Esophagus muscularis mucosa (tissue), 4 donors: Measurements from ENCODE around the gene ASXL2. TPM values are rescaled to one million over a fixed set of nuclear protein-coding genes. Genes with fewer than 3 reads are reported as not detected.

Experiments used
- DNase-seq: peaks from one replicate; pipeline ENCODE4 v3.0.0-alpha.2; 2017; ENCODE audit errors: extremely low spot score
- H3K27ac ChIP-seq, 4 donors: fragments of 200-600 bp; sonication (generic); replicated peaks in 1 of 4; 1 replicate in 3 of 4; 2 replicates in 1 of 4; pipeline ENCODE4 v1.5.1; 2016 to 2019; ENCODE audit warnings: mild to moderate bottlenecking in 1 of 4
- H3K27me3 ChIP-seq, 4 donors: fragments of 200-600 bp; sonication (generic); one replicate each; pipeline versions ENCODE4 v1.5.1 to v1.6.0; 2016 to 2019
- H3K36me3 ChIP-seq, 4 donors: fragments of 200-600 bp; sonication (generic); one replicate each; pipeline ENCODE4 v1.5.1; 2016 to 2019
- H3K4me1 ChIP-seq, 4 donors: fragments of 200-600 bp; sonication (generic); one replicate each; pipeline ENCODE4 v1.5.1; 2016 to 2019
- H3K4me3 ChIP-seq, 4 donors: fragments of 200-600 bp; sonication (generic); 1 replicate in 2 of 4; 2 replicates in 2 of 4; pipeline ENCODE4 v1.5.1; 2016 to 2019; ENCODE audit warnings: mild to moderate bottlenecking in 4 of 4, moderate library complexity in 1 of 4
- H3K9me3 ChIP-seq, 4 donors: fragments of 200-600 bp; sonication (generic); 1 replicate in 3 of 4; 2 replicates in 1 of 4; pipeline ENCODE4 v1.5.1; 2016 to 2019
- CTCF ChIP-seq, 3 experiments: fragments of 200-600 bp in 2 of 3; fragments of 450-650 bp in 1 of 3; sonication (generic) in 2 of 3; IDR thresholded peaks; one replicate each; pipeline ENCODE4 v1.5.1; 2017 to 2019; ENCODE audit warnings: antibody characterized with exemption in 3 of 3, mild to moderate bottlenecking in 2 of 3, moderate library complexity in 1 of 3
- EP300 ChIP-seq: sonication (generic); formaldehyde crosslinking; IDR thresholded peaks from one replicate; pipeline ENCODE4 v1.6.1; 2017; ENCODE audit warnings: antibody characterized with exemption
- POLR2A ChIP-seq: fragments of 450-650 bp; IDR thresholded peaks from one replicate; pipeline ENCODE4 v1.6.1; 2017; ENCODE audit warnings: antibody characterized with exemption, moderate library complexity, mild to moderate bottlenecking, low read depth
- POLR2AphosphoS5 ChIP-seq, 2 donors: sonication (generic); formaldehyde crosslinking; IDR thresholded peaks; one replicate each; pipeline ENCODE4 v1.6.1; 2017; ENCODE audit warnings: antibody characterized with exemption in 2 of 2
- WGBS: methylation state at CpG from one replicate; pipeline ENCODE4 v1.1.5; 2018; 5-methylcytosine and 5-hydroxymethylcytosine counted together
- intact Hi-C: fragments of 100-400 bp; cut with DNase I; formaldehyde crosslinking; loops from one replicate; pipeline ENCODE4 v1.15.1; 2023
- total RNA-seq, 4 donors: library from RNA; depleted of rRNA; stranded (reverse); fragments of >200 nt; gene quantifications; one replicate each; pipeline versions ENCODE4 v1.1.0 to v1.2.1, GENCODE V29; 2016

The ASXL2 gene
- total RNA-seq, 4 donors from 2014 or later = 17.4 to 25.1 (median 20.5) TPM

GRCh38 chr2:25788457-25788856 lies 89.8 kb downstream of the ASXL2 start:
- peaks cover 0 to 3% (median 0%) of the 10 kb centered on the region in 4 donors for H3K4me1 ChIP-seq
- intact Hi-C loops = no loop called here
- H3K4me3 ChIP-seq = no peak overlapping the region
- WGBS = 96% methylated on average over 3 of the region's 3 CpGs
- no peak overlapping the region for H3K27ac ChIP-seq
- no peaks in the 10 kb centered on the region for H3K27me3 ChIP-seq
- H3K9me3 ChIP-seq = no peaks in the 10 kb centered on the region
- DNase-seq = no peak
- TF ChIP-seq POLR2A = no peak
- no peak for TF ChIP-seq CTCF (IDR thresholded peaks at IDR 0.05)
- TF ChIP-seq POLR2AphosphoS5 (IDR thresholded peaks at IDR 0.05) = no peak
- no peak for TF ChIP-seq EP300
- peaks cover 0 to 16% (median 5%) of the 10 kb centered on the region in 4 donors for H3K36me3 ChIP-seq

DNA sequence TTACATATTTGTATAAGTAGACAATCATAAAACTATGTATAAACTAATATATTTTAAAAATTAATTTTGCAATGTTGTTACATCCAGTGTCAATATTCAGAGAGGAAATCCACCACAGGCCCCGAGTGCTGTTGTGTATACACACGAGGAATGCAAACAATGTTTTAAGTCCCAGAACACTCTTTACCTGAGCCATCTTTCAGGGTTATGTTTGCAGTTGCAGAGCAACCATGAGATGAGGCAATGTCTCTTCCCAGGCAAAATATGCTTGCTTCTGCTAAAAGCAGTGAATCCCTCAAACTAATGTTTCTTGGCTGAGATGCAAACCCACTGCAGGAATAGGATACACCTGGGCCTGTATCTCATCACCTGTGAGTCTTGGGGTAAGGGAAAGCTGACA lies 91.3 kb downstream of the ASXL2 start:
- no peaks in the 10 kb centered on the region for H3K9me3 ChIP-seq
- peaks cover 0 to 16% (median 6%) of the 10 kb centered on the region in 4 donors for H3K36me3 ChIP-seq
- no peak overlapping the region for H3K27ac ChIP-seq
- 86% methylated on average over 2 of the region's 2 CpGs for WGBS
- TF ChIP-seq EP300 = no peak
- no peak for TF ChIP-seq POLR2A
- TF ChIP-seq CTCF (IDR thresholded peaks at IDR 0.05) = no peak
- no peak for TF ChIP-seq POLR2AphosphoS5 (IDR thresholded peaks at IDR 0.05)
- intact Hi-C loops = no loop called here
- DNase-seq = no peak
- H3K4me3 ChIP-seq = no peak overlapping the region
- H3K4me1 ChIP-seq = no peaks in the 10 kb centered on the region
- H3K27me3 ChIP-seq = no peaks in the 10 kb centered on the region

DNA sequence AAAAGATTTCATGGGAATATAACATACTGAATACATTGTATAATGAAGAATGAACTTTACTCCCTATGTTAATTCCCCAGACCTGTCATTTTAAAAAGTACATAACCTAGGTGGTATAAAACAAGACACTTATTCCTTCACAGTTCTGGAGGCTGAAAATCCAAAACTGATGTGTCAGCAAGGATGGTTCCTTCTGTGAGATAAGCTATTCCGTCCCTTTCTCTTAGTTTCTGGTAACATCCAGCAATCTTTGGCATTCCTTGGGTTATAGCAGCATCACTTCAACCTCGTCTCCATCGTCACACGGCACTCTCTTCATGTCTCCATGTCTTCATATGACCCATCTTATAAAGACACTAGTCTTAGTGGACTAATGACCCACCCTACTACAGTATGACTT lies 93.9 kb downstream of the ASXL2 start:
- intact Hi-C loops = no loop called here
- no peak overlapping the region for H3K4me3 ChIP-seq
- WGBS = 97% methylated on average over 4 of the region's 4 CpGs

DNA sequence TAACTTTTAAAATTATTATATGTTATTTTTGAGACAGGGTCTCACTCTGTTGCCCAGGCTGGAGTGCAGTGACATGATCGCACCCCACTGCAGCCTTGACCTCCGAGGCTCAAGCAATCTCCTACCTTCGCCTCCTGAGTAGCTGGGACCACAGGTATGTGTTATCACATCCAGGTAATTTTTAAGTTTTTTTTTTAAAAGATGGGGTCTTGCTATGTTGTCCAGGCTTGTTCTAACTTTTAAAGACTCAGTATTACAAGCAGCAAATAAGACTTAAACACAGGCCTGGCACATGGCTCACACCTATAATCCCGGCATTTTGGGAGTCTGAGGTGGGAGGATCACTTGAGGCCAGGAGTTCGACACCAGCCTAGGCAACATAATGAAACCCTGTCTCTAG lies 101.2 kb downstream of the ASXL2 start:
- intact Hi-C loops = no loop called here
- H3K27ac ChIP-seq = no peak overlapping the region
- 98% methylated on average over 5 of the region's 5 CpGs for WGBS

More for the DNA sequence above, 93.9 kb downstream of the ASXL2 start:
- no peaks in the 10 kb centered on the region for H3K27me3 ChIP-seq
- H3K27ac ChIP-seq = no peak overlapping the region
- no peaks in the 10 kb centered on the region for H3K4me1 ChIP-seq
- no peaks in the 10 kb centered on the region for H3K9me3 ChIP-seq
- no peak for DNase-seq
- no peak for TF ChIP-seq CTCF (IDR thresholded peaks at IDR 0.05)
- TF ChIP-seq EP300 = no peak
- TF ChIP-seq POLR2AphosphoS5 (IDR thresholded peaks at IDR 0.05) = no peak
- no peak for TF ChIP-seq POLR2A
- H3K36me3 ChIP-seq = peaks cover 0 to 16% (median 7%) of the 10 kb centered on the region in 4 donors

More for the DNA sequence above, 101.2 kb downstream of the ASXL2 start:
- no peak overlapping the region for H3K4me3 ChIP-seq
- no peaks in the 10 kb centered on the region for H3K27me3 ChIP-seq
- H3K4me1 ChIP-seq = peaks cover 0 to 4% (median 0%) of the 10 kb centered on the region in 4 donors
- no peaks in the 10 kb centered on the region for H3K9me3 ChIP-seq
- H3K36me3 ChIP-seq = peaks cover 0 to 2% (median 0%) of the 10 kb centered on the region in 4 donors
- DNase-seq = no peak
- TF ChIP-seq EP300 (no peak), POLR2A (no peak), POLR2AphosphoS5 (IDR thresholded peaks at IDR 0.05) (no peak), CTCF (IDR thresholded peaks at IDR 0.05) (no peak)
